ENCODE measurements around the gene WWC2.

The WWC2 gene

GRCh38 chr4:183318656-183319055, 219.6 kb downstream of the WWC2 start:
- Histone ChIP-seq H3K27ac (ENCODE audit: low read depth, low read length) (no peak overlapping the region), H4K20me1 (ENCODE audit: low read depth, low read length) (no peaks in the 10 kb centered on the region), H3K9ac (ENCODE audit: low read length) (no peak overlapping the region), H3F3A (ENCODE audit: insufficient read depth) (no peaks in the 10 kb centered on the region), H3K9me3 (ENCODE audit: insufficient read depth, low read length) (no peaks in the 10 kb centered on the region), H3K9me2 (replicated peaks; ENCODE audit: insufficient read depth, low read length) (no peaks in the 10 kb centered on the region), H3K4me3 (ENCODE audit: insufficient read depth, low read length, poor library complexity, severe bottlenecking) (no peak overlapping the region), H2AFZ (ENCODE audit: low read depth, low read length, severe bottlenecking) (no peak overlapping the region), H3K36me3 (ENCODE audit: low read length) (no peaks in the 10 kb centered on the region), H3K4me2 (ENCODE audit: low read depth, low read length, poor library complexity, severe bottlenecking) (no peak overlapping the region), H3K27me3 (ENCODE audit: low read length) (no peaks in the 10 kb centered on the region), H3K79me2 (ENCODE audit: insufficient read depth, low read length) (no peaks in the 10 kb centered on the region)
- TF ChIP-seq EZH2phosphoT487 (conservative IDR thresholded peaks at IDR 0.05; ENCODE audit: low read length), result no peak
- TF ChIP-seq, protein P1, sequence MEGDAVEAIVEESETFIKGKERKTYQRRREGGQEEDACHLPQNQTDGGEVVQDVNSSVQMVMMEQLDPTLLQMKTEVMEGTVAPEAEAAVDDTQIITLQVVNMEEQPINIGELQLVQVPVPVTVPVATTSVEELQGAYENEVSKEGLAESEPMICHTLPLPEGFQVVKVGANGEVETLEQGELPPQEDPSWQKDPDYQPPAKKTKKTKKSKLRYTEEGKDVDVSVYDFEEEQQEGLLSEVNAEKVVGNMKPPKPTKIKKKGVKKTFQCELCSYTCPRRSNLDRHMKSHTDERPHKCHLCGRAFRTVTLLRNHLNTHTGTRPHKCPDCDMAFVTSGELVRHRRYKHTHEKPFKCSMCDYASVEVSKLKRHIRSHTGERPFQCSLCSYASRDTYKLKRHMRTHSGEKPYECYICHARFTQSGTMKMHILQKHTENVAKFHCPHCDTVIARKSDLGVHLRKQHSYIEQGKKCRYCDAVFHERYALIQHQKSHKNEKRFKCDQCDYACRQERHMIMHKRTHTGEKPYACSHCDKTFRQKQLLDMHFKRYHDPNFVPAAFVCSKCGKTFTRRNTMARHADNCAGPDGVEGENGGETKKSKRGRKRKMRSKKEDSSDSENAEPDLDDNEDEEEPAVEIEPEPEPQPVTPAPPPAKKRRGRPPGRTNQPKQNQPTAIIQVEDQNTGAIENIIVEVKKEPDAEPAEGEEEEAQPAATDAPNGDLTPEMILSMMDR (IDR thresholded peaks at IDR 0.05; ENCODE audit: insufficient read depth, low read length, poor library complexity, severe bottlenecking), result no peak

DNA sequence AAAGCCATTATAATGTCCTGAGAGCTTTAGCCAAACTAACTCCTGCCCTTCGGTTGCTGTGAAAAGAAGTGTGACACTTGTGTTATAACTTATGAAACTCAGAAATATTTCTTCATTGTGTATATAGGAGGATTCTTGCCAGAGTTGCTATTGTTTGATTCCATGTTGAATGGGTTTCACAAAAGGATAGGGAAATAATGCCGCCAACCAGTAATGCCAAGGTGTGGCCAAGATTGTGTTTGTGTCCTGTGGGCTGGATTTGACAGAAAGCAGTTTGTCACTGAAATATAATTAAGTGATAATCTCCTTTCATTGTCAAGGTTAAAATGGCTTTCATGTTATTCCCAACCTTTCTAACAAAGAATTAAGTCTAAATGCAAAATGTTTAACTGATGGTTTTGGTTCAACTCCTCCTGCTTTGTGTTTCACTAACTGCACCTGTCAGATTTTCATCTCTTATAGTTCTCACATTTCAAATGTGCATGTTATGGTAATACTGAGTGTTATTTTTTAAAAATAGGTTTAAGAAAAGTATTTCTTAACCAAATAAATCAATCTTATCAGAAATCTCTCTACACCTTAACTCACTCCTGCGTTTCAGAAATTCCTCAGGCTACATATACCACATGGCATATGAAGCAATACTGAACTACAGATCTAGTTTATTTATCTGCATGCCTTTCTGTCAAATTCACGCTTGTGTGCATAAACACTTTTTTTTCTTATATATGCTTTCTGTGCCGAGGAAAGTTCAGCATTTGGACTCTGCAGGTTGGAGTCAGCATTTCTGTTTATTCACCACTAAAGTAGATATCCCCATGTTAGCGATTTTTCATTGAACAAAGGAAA, 221.4 kb downstream of the WWC2 start, which contains the start of gene CLDN22:
TSS of gene CLDN22 (minus strand) at position 66 of the 849 bp plus-strand sequence. CDS start at position 8, 58 bp downstream.
- no peak within 1 kb of the TSS for H3K4me3 ChIP-seq (ENCODE audit: insufficient read depth, low read length, poor library complexity, severe bottlenecking)
- H3K27me3 ChIP-seq (ENCODE audit: low read length), result no peaks in the 10 kb centered on the region
- H4K20me1 ChIP-seq (ENCODE audit: low read depth, low read length), result no peaks in the 10 kb centered on the region
- H3F3A ChIP-seq (ENCODE audit: insufficient read depth), result no peaks in the 10 kb centered on the region
- H2AFZ ChIP-seq (ENCODE audit: low read depth, low read length, severe bottlenecking), result no peak within 1 kb of the TSS
- H3K9me3 ChIP-seq (ENCODE audit: insufficient read depth, low read length), result no peaks in the 10 kb centered on the region
- no peaks in the 10 kb centered on the region for H3K36me3 ChIP-seq (ENCODE audit: low read length)
- no peak within 1 kb of the TSS for H3K4me2 ChIP-seq (ENCODE audit: low read depth, low read length, poor library complexity, severe bottlenecking)
- H3K27ac ChIP-seq (ENCODE audit: low read depth, low read length), result no peak within 1 kb of the TSS
- no peak within 1 kb of the TSS for H3K9ac ChIP-seq (ENCODE audit: low read length)
- no peaks in the 10 kb centered on the region for H3K9me2 ChIP-seq (replicated peaks; ENCODE audit: insufficient read depth, low read length)
- no peaks in the 10 kb centered on the region for H3K79me2 ChIP-seq (ENCODE audit: insufficient read depth, low read length)
- TF ChIP-seq EZH2phosphoT487 (conservative IDR thresholded peaks at IDR 0.05; ENCODE audit: low read length), result no peak
- TF ChIP-seq, protein P1 (IDR thresholded peaks at IDR 0.05; ENCODE audit: insufficient read depth, low read length, poor library complexity, severe bottlenecking), result no peak

DNA sequence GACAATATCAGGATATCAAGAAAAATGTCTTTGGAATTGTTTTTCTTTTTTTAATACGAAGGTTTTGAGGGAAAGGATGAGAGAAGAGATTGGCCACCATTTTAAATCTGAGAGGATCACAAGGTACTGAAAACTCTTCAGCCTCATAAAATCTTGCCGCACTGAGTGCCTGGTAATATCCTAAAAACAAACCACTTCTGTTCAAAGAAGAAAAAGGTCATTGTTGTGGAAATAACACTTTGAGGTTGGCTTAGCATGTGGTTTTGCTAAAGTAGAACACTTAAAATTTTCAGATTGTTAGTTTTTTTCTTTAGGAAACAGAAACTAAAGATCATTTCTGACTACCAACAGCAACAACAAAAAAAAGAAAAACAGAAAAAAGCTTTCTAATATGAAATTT, 222.0 kb downstream of the WWC2 start:
- Histone ChIP-seq H3K79me2 (ENCODE audit: insufficient read depth, low read length) (no peaks in the 10 kb centered on the region), H3K27ac (ENCODE audit: low read depth, low read length) (no peak overlapping the region), H4K20me1 (ENCODE audit: low read depth, low read length) (no peaks in the 10 kb centered on the region), H3K27me3 (ENCODE audit: low read length) (no peaks in the 10 kb centered on the region), H3F3A (ENCODE audit: insufficient read depth) (no peaks in the 10 kb centered on the region), H3K9me2 (replicated peaks; ENCODE audit: insufficient read depth, low read length) (no peaks in the 10 kb centered on the region), H3K9ac (ENCODE audit: low read length) (no peak overlapping the region), H3K36me3 (ENCODE audit: low read length) (no peaks in the 10 kb centered on the region), H3K9me3 (ENCODE audit: insufficient read depth, low read length) (no peaks in the 10 kb centered on the region), H3K4me3 (ENCODE audit: insufficient read depth, low read length, poor library complexity, severe bottlenecking) (no peak overlapping the region), H2AFZ (ENCODE audit: low read depth, low read length, severe bottlenecking) (no peak overlapping the region), H3K4me2 (ENCODE audit: low read depth, low read length, poor library complexity, severe bottlenecking) (no peak overlapping the region)
- TF ChIP-seq EZH2phosphoT487 (conservative IDR thresholded peaks at IDR 0.05; ENCODE audit: low read length), result no peak
- TF ChIP-seq, protein P1 (IDR thresholded peaks at IDR 0.05; ENCODE audit: insufficient read depth, low read length, poor library complexity, severe bottlenecking), result no peak
